T-helper 22 cell (primary cell): Measurements from ENCODE around the gene ADARB1.
A peak's percentile ranks its signal among the peaks of the same experiment; 100 is the strongest.
"Not testable (repeated sequence)": the region's sequence is repeated elsewhere in the genome, so short reads cannot be mapped to it uniquely, and the experiment has no call there.

Experiments used
- DNase-seq: peaks from one replicate; pipeline ENCODE4 v3.0.0-alpha.2; 2020; ENCODE audit warnings: low read depth

ADARB1 gene

GRCh38 chr21:45074048-45074817, at the start of gene ADARB1:
TSS of gene ADARB1 (plus strand) at chr21:45074580. CDS start at chr21:45171657, 97,077 bp downstream.
- peak; percentile 53 for DNase-seq

GRCh38 chr21:45026066-45026745, 48.2 kb upstream of the ADARB1 start:
- no peak for DNase-seq

- DNase-seq = no peak
These were observed 47.6 kb upstream of the ADARB1 start for GRCh38 chr21:45026826-45027225.

GRCh38 chr21:45027241-45028196, 46.9 kb upstream of the ADARB1 start:
- DNase-seq = no peak

- not testable (repeated sequence) for DNase-seq
These were observed 45.7 kb upstream of the ADARB1 start for GRCh38 chr21:45028645-45029044.

GRCh38 chr21:45029298-45029947, 45.0 kb upstream of the ADARB1 start:
- no peak for DNase-seq

GRCh38 chr21:45029948-45030681, 44.3 kb upstream of the ADARB1 start:
- DNase-seq = no peak

GRCh38 chr21:45030682-45031570, 43.5 kb upstream of the ADARB1 start:
- DNase-seq = no peak

- DNase-seq = no peak
These were observed 42.7 kb upstream of the ADARB1 start for GRCh38 chr21:45031571-45032191.

GRCh38 chr21:45032332-45032731, 42.0 kb upstream of the ADARB1 start:
- no peak for DNase-seq

- DNase-seq = no peak
These were observed 41.2 kb upstream of the ADARB1 start for GRCh38 chr21:45032977-45033710.

- no peak for DNase-seq
These were observed 40.4 kb upstream of the ADARB1 start for GRCh38 chr21:45033791-45034555.

- DNase-seq = no peak
These were observed 39.6 kb upstream of the ADARB1 start for GRCh38 chr21:45034556-45035476.

GRCh38 chr21:45035477-45035848, 38.9 kb upstream of the ADARB1 start:
- no peak for DNase-seq

GRCh38 chr21:45036630-45037029, 37.8 kb upstream of the ADARB1 start:
- no peak for DNase-seq

- DNase-seq = no peak
These were observed 36.4 kb upstream of the ADARB1 start for GRCh38 chr21:45037986-45038385.
